Keratinocyte (primary cell): Measurements from ENCODE around the gene GARNL3. TPM values are rescaled to one million over a fixed set of nuclear protein-coding genes. Genes with fewer than 3 reads are reported as not detected.
A peak's percentile ranks its signal among the peaks of the same experiment; 100 is the strongest.

Experiments used
- DNase-seq: peaks from one replicate; pipeline ENCODE4 v3.0.0-alpha.2; 2011; ENCODE audit warnings: low read depth, missing footprints, low spot score
- FAIRE-seq: peaks from 2 replicates; lab custom pipeline; 2011; peaks lifted over from hg19 to GRCh38; lab: Jason Lieb, UNC
- H2AFZ ChIP-seq: 2 replicates; pipeline ENCODE4 v1.6.0; 2012; ENCODE audit warnings: low read length, control low read depth, inconsistent platforms; ENCODE audit not compliant: control insufficient read depth
- H3K27ac ChIP-seq: 2 replicates; pipeline ENCODE4 v1.5.1; 2011; ENCODE audit warnings: low read length; ENCODE audit not compliant: control insufficient read depth, insufficient read depth
- H3K27me3 ChIP-seq: 3 replicates; pipeline ENCODE4 v1.6.0; 2011; ENCODE audit warnings: low read length; ENCODE audit not compliant: control insufficient read depth, insufficient read depth; ENCODE audit errors: extremely low read depth
- H3K36me3 ChIP-seq, 2 experiments: 2 replicates in 1 of 2; 3 replicates in 1 of 2; pipeline ENCODE4 v1.5.1; 2011; ENCODE audit warnings: low read length in 2 of 2, mild to moderate bottlenecking in 1 of 2; ENCODE audit not compliant: control insufficient read depth in 2 of 2, insufficient read depth in 2 of 2; ENCODE audit errors: extremely low read depth in 1 of 2
- H3K4me1 ChIP-seq: 3 replicates; pipeline ENCODE4 v1.5.1; 2011; ENCODE audit warnings: low read length; ENCODE audit not compliant: control insufficient read depth, insufficient read depth; ENCODE audit errors: extremely low read depth
- H3K4me2 ChIP-seq: 3 replicates; pipeline ENCODE4 v1.6.0; 2011; ENCODE audit warnings: low read depth, low read length; ENCODE audit not compliant: control insufficient read depth, insufficient read depth; ENCODE audit errors: extremely low read depth
- H3K4me3 ChIP-seq, 3 experiments: fragments of 200-600 bp in 1 of 3; sonication (generic) in 1 of 3; 2 replicates in 2 of 3; 3 replicates in 1 of 3; pipeline ENCODE4 v1.5.1; 2011 to 2016; ENCODE audit warnings: low read length in 3 of 3, mild to moderate bottlenecking in 3 of 3, control low read depth in 2 of 3, inconsistent platforms in 1 of 3, low read depth in 1 of 3, mixed read lengths in 1 of 3, mixed run types in 1 of 3, moderate library complexity in 1 of 3; ENCODE audit not compliant: control insufficient read depth in 2 of 3, insufficient read depth in 2 of 3; ENCODE audit errors: extremely low read depth in 1 of 3
- H3K79me2 ChIP-seq: 2 replicates; pipeline ENCODE4 v1.6.0; 2012; ENCODE audit warnings: low read length; ENCODE audit not compliant: control insufficient read depth, insufficient read depth
- H3K9ac ChIP-seq: 3 replicates; pipeline ENCODE4 v1.6.0; 2011; ENCODE audit warnings: low read length; ENCODE audit not compliant: control insufficient read depth, insufficient read depth; ENCODE audit errors: extremely low read depth
- H3K9me1 ChIP-seq: 3 replicates; pipeline ENCODE4 v1.6.0; 2011; ENCODE audit warnings: low read length; ENCODE audit not compliant: control insufficient read depth, insufficient read depth; ENCODE audit errors: extremely low read depth
- H3K9me3 ChIP-seq: 2 replicates; pipeline ENCODE4 v1.5.1; 2012; ENCODE audit warnings: low read depth, low read length; ENCODE audit not compliant: control insufficient read depth
- H4K20me1 ChIP-seq: 3 replicates; pipeline ENCODE4 v1.6.0; 2011; ENCODE audit warnings: low read length; ENCODE audit not compliant: control insufficient read depth, insufficient read depth; ENCODE audit errors: extremely low read depth
- EZH2 ChIP-seq: IDR thresholded peaks from one replicate; pipeline ENCODE4 v1.6.1; 2012; ENCODE audit warnings: inconsistent platforms, mild to moderate bottlenecking, low read length, moderate library complexity
- dilution Hi-C: fragments of 300-500 bp; cut with MboI; formaldehyde crosslinking; loops from one replicate; pipeline ENCODE4 v1.7.0; 2020; ENCODE audit warnings: low sequenced_read_pairs; ENCODE audit not compliant: extremely low pct_ligation_motif_present
- polyA plus RNA-seq, 5 experiments: library from polyadenylated mRNA; depleted of rRNA in 3 of 5; stranded (reverse) in 3 of 5; stranded (forward) in 1 of 5; unstranded in 1 of 5; fragments of >200 nt; gene quantifications; 1 replicate in 1 of 5; 2 replicates in 3 of 5; 3 replicates in 1 of 5; pipeline versions ENCODE4 v1.2.1 to v1.2.3, GENCODE V29; 2011 to 2012; ENCODE audit warnings: missing spikeins in 2 of 5, low read depth in 1 of 5, low replicate concordance in 1 of 5
- TF ChIP-seq, protein P1 (sequence below), 3 experiments: IDR thresholded peaks in 1 of 3; conservative IDR thresholded peaks in 1 of 3; optimal IDR thresholded peaks in 1 of 3; 2 replicates in 2 of 3; 3 replicates in 1 of 3; pipeline versions ENCODE3 to v1.5.1; 2011; ENCODE audit warnings: low read length in 3 of 3, mild to moderate bottlenecking in 3 of 3, moderate library complexity in 2 of 3, control low read depth in 1 of 3, inconsistent platforms in 1 of 3; ENCODE audit not compliant: insufficient read depth in 2 of 3; ENCODE audit errors: extremely low read depth in 1 of 3

Gene GARNL3
- polyA plus RNA-seq, 1 donor (not counting 4 experiments of a cell fraction or from before 2014, with no cell fraction given), result 2.4 TPM

GRCh38 chr9:127225801-127226625 is 38.6 kb upstream of the GARNL3 start:
- no peak for DNase-seq
- Histone ChIP-seq H3K9me1 (no peaks in the 10 kb centered on the region), H3K4me1 (peaks cover 3% of the 10 kb centered on the region), H3K9me3 (no peaks in the 10 kb centered on the region), H3K9ac (peak overlapping the region; percentile 57), H3K4me2 (peak overlapping the region; percentile 73), H3K79me2 (no peaks in the 10 kb centered on the region), H4K20me1 (no peaks in the 10 kb centered on the region), H3K36me3 (no peaks in the 10 kb centered on the region), H3K4me3 (peak overlapping the region; percentile 16 to 63 (median 25)), H2AFZ (no peak overlapping the region), H3K27me3 (peaks cover 19% of the 10 kb centered on the region), H3K27ac (no peak overlapping the region)
- dilution Hi-C loops, result no loop called here
- no peak for TF ChIP-seq EZH2
- no peak for FAIRE-seq

DNA sequence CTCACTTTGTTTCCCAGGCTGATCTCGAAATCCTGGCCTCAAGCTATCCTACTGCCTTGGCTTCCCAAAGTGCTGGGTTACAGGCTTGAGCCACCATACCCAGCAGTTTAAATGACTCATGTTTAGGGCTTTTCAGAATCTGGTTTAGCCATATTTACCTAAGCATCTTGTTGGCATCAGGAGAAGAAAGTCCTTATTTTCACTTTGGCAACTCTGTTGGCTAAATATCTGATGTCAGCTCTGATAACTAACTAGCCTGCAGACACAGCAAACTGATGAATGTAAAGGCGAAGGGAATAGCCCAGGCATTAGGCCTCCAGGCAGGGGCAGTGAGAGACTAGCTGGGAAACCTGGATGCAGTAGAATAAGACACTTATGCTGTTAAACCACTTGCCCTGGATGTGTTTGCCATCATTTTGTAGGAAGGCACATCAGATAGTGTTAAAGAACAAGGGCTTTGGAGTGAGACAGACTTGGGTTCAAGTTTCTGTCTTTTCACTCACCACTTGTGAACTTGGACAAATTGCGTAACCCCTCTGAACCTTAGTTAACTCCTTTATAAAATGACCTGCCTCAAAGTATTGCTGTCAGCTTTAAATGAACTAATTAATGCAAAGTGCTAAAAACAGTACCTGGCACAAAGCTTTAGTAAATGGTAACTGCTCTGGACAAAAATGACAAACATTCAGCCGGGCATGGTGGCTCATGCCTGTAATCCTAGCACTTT is 34.7 kb upstream of the GARNL3 start:
- Histone ChIP-seq H3K9me1 (no peaks in the 10 kb centered on the region), H3K9me3 (no peaks in the 10 kb centered on the region), H4K20me1 (no peaks in the 10 kb centered on the region), H3K79me2 (no peaks in the 10 kb centered on the region), H3K9ac (no peak overlapping the region), H3K4me2 (no peak overlapping the region), H3K4me3 (no peak overlapping the region), H2AFZ (no peak overlapping the region), H3K27me3 (no peaks in the 10 kb centered on the region), H3K27ac (no peak overlapping the region), H3K4me1 (no peaks in the 10 kb centered on the region), H3K36me3 (no peaks in the 10 kb centered on the region)
- TF ChIP-seq, protein P1, sequence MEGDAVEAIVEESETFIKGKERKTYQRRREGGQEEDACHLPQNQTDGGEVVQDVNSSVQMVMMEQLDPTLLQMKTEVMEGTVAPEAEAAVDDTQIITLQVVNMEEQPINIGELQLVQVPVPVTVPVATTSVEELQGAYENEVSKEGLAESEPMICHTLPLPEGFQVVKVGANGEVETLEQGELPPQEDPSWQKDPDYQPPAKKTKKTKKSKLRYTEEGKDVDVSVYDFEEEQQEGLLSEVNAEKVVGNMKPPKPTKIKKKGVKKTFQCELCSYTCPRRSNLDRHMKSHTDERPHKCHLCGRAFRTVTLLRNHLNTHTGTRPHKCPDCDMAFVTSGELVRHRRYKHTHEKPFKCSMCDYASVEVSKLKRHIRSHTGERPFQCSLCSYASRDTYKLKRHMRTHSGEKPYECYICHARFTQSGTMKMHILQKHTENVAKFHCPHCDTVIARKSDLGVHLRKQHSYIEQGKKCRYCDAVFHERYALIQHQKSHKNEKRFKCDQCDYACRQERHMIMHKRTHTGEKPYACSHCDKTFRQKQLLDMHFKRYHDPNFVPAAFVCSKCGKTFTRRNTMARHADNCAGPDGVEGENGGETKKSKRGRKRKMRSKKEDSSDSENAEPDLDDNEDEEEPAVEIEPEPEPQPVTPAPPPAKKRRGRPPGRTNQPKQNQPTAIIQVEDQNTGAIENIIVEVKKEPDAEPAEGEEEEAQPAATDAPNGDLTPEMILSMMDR (optimal IDR thresholded peaks at IDR 0.05 in 1 of 3, IDR thresholded peaks at IDR 0.05 in 1 of 3, conservative IDR thresholded peaks at IDR 0.05 in 1 of 3; ENCODE audit: extremely low read depth in 1 of 3, insufficient read depth in 2 of 3, low read length in 3 of 3), result no peak
- TF ChIP-seq EZH2, result no peak
- dilution Hi-C loops, result no loop called here
- FAIRE-seq (no peak), DNase-seq (no peak)
